Stimulated activated CD4-positive, alpha-beta T cell treated with anti-CD3 and anti-CD28 coated beads, Interleukin-15, amount 100 ng/mL, for 48 hours (primary cell): ENCODE measurements around the gene STAC3.

Experiments
- DNase-seq, 2 donors: peaks; one replicate each; pipeline ENCODE4 v3.0.0-alpha.2; 2020; ENCODE audit warnings: low read depth in 2 of 2

STAC3 gene

GRCh38 chr12:57194253-57194652, 56.7 kb downstream of the STAC3 start:
- no peak for DNase-seq

DNA sequence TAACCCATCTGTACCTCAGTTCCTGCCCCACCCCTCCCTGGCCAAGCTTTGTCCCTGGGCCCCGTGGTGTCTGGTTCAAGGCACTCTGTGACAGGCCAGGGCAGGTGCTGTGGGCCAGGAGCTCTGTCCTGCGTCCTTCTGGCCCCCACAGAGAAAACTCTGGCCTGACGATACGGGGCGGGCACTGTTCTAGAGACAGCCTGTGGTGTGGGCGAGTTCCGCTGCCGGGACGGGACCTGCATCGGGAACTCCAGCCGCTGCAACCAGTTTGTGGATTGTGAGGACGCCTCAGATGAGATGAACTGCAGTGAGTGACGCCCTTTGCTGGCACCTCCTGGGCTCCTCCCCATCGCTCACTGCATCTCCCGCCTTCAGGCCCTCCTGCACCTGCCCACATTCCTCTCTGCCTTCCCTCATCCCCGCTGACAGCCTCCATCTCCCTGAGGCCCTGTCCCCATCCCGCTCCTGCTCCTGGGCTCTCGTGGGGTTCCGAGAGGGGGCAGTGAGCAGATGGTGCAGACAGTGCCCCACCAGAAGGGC, 57.2 kb downstream of the STAC3 start:
- DNase-seq: no peak
